Parietal lobe (tissue), 2 donors: ENCODE results near the gene ZNF385B. TPM values are rescaled to one million over a fixed set of nuclear protein-coding genes. Genes with fewer than 3 reads are reported as not detected.

Source experiments
- small RNA-seq: library from RNA; depleted of rRNA; stranded (forward); fragments of <200 nt; gene quantifications from one replicate; pipeline ENCODE3, GENCODE V24; 2014; ENCODE audit warnings: low replicate concordance
- total RNA-seq: library from RNA; depleted of rRNA; stranded (reverse); fragments of >200 nt; gene quantifications from one replicate; pipeline ENCODE4 v1.2.3, GENCODE V29; 2014

ZNF385B gene
- total RNA-seq: 18.2 TPM

GRCh38 chr2:179861416-179862067 lies at the start of gene ZNF385B:
Gene ZNF385B (minus strand): TSS chr2:179861612.

Small RNAs within 50 kb of the gene (small RNA-seq; reads per million reads assigned to genes)
- gene MIR1258: not detected

Other genes starting within 250 kb of the ZNF385B start
- 23.8 TPM for gene CWC22, start 145.7 kb upstream of the ZNF385B start, total RNA-seq